ENCODE data around the gene CIBAR2.

The CIBAR2 gene

GRCh38 chr16:85086347-85087291 is 25.7 kb downstream of the CIBAR2 start:
- DNase-seq (ENCODE audit: low read depth), result peak; percentile 33
- TF ChIP-seq, protein P1, sequence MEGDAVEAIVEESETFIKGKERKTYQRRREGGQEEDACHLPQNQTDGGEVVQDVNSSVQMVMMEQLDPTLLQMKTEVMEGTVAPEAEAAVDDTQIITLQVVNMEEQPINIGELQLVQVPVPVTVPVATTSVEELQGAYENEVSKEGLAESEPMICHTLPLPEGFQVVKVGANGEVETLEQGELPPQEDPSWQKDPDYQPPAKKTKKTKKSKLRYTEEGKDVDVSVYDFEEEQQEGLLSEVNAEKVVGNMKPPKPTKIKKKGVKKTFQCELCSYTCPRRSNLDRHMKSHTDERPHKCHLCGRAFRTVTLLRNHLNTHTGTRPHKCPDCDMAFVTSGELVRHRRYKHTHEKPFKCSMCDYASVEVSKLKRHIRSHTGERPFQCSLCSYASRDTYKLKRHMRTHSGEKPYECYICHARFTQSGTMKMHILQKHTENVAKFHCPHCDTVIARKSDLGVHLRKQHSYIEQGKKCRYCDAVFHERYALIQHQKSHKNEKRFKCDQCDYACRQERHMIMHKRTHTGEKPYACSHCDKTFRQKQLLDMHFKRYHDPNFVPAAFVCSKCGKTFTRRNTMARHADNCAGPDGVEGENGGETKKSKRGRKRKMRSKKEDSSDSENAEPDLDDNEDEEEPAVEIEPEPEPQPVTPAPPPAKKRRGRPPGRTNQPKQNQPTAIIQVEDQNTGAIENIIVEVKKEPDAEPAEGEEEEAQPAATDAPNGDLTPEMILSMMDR (IDR thresholded peaks at IDR 0.05; ENCODE audit: low read depth, low read length, missing control alignments), result peak; percentile 86
- in situ Hi-C loops (cut with HindIII; ENCODE audit: low sequenced_read_pairs), result no loop called here
- no peak overlapping the region for H3K4me3 ChIP-seq (ENCODE audit: low read depth, low read length)

DNA sequence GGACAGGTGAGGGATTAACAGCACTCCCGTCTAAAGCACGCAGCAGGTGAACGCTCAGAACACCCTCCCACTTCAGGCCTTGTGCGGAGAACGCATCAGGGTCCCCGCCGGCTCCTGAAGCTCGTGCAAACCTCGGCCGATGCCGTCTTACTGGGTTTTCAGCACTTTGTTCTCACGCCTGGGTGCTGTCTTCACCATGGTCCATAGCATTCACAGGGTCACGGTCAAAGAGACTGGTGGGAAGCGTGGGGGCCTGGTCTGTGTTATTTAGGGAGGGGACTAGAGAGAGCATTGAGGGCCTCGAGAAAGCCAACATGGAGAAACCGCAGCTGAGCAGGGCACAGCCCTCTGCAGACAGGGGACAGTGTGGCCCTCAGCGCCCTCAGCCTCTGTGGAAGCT is 26.6 kb downstream of the CIBAR2 start:
- TF ChIP-seq, protein P1 (IDR thresholded peaks at IDR 0.05; ENCODE audit: low read depth, low read length, missing control alignments), result no peak
- no peak overlapping the region for H3K4me3 ChIP-seq (ENCODE audit: low read depth, low read length)
- in situ Hi-C loops (cut with HindIII; ENCODE audit: low sequenced_read_pairs), result no loop called here
- no peak for DNase-seq (ENCODE audit: low read depth)

DNA sequence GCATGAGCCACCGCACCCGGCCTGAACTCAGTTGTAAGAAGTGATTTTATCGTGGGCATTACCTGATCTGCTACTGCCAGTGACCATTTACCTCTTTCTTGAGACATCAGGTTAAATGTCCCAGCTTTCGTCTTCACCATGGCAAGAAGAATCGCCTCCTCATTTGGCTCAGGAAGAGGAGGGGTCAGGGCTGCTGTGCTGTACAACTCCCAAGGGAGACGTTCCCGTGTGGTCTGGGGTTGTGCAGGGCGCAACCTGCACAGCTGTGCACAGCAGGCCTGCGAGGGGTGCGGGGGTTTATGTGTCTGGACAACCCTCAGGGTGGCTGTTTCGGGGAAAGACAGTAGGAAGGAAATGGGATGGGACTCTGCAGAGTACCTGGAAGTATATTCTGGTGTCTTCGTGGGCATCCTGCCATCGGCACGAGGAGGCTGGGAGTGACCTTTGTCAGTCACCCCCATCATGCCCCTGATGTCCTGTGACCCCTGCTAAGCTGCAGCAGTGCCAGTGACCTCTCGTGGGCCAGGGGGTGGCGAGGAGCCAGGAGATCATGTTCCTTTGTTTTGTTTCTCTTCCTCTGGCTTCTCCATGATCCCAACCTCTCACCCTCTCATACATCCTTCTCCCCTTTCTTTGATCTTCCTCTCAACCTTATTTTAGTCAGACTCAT is 27.3 kb downstream of the CIBAR2 start:
- TF ChIP-seq, protein P1 (IDR thresholded peaks at IDR 0.05; ENCODE audit: low read depth, low read length, missing control alignments), result no peak
- no peak for DNase-seq (ENCODE audit: low read depth)
- in situ Hi-C loops (cut with HindIII; ENCODE audit: low sequenced_read_pairs), result no loop called here
- no peak overlapping the region for H3K4me3 ChIP-seq (ENCODE audit: low read depth, low read length)

GRCh38 chr16:85083051-85083639 is 29.1 kb downstream of the CIBAR2 start:
- in situ Hi-C loops (cut with HindIII; ENCODE audit: low sequenced_read_pairs), result no loop called here
- H3K4me3 ChIP-seq (ENCODE audit: low read depth, low read length), result no peak overlapping the region
- TF ChIP-seq, protein P1 (IDR thresholded peaks at IDR 0.05; ENCODE audit: low read depth, low read length, missing control alignments), result no peak
- no peak for DNase-seq (ENCODE audit: low read depth)

DNA sequence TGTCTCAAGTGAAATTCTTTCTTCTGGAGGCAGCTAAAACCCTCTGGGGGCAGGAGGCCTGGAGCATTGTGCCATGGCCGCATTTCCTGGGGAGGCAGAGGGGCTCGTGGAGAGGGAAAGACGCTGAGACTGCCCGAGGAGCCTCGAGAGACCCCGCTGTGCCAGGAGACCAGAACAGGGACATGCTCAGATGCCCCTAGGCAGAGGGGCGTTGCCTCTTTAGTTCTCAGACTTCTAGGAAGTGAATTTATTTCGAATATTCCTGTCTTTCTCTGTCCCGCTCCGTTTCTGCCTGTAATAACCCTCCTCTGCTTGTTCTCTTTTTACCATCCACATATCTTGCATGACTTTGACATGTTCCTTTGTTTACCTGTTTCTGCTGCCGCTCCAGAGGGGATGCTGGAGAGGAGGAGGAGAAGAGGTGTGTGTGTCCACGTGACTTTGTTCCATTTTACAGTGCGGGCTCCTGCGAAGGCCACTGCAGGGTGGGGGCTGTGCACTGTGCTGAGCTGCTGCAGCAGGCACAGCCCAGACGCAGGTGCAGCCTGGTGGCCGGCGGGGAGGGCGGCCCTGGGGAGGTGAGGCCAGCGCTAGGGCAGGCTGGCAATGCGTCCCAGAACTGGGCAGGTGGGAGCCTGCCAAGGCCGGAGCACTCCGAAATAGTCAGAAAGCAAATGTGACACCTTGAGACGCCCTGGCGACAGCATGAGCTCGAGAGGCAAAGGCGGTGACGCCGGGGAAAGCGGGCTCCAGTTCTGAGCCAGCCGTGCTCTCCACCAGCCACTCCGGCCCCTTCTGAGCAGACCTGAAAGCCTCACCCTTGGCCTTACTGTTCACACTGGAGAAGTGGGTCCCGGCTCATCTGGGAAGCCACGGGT is 29.9 kb downstream of the CIBAR2 start:
- TF ChIP-seq, protein P1 (IDR thresholded peaks at IDR 0.05; ENCODE audit: low read depth, low read length, missing control alignments), result no peak
- in situ Hi-C loops (cut with HindIII; ENCODE audit: low sequenced_read_pairs), result no loop called here
- DNase-seq (ENCODE audit: low read depth), result no peak
- no peak overlapping the region for H3K4me3 ChIP-seq (ENCODE audit: low read depth, low read length)

DNA sequence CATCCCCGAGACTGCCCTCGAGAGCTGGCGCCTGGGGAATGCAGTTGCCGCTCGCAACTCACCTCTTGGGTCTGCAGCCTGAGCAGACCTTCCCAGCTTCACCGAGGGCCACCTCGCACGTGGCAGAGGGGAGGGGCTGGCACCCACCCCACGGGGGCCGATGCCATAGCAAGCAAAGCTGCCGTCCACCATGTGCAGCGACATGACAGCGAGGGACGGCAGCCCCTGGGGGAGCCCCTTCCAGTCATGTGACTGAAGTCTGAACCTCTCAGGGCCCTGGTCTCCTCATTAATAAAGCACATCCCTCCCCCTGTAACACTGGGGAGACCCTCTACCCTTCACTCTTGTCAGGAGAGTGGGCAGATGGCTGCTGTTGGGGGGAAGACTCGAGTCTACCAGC is 30.5 kb downstream of the CIBAR2 start:
- TF ChIP-seq, protein P1 (IDR thresholded peaks at IDR 0.05; ENCODE audit: low read depth, low read length, missing control alignments), result no peak
- in situ Hi-C loops (cut with HindIII; ENCODE audit: low sequenced_read_pairs), result no loop called here
- no peak overlapping the region for H3K4me3 ChIP-seq (ENCODE audit: low read depth, low read length)

More for the DNA sequence above, 30.5 kb downstream of the CIBAR2 start:
- no peak for DNase-seq (ENCODE audit: low read depth)
